ENCODE measurements around the gene NCAM1.
"Not testable (repeated sequence)": the region's sequence is repeated elsewhere in the genome, so short reads cannot be mapped to it uniquely, and the experiment has no call there.

NCAM1 gene

DNA sequence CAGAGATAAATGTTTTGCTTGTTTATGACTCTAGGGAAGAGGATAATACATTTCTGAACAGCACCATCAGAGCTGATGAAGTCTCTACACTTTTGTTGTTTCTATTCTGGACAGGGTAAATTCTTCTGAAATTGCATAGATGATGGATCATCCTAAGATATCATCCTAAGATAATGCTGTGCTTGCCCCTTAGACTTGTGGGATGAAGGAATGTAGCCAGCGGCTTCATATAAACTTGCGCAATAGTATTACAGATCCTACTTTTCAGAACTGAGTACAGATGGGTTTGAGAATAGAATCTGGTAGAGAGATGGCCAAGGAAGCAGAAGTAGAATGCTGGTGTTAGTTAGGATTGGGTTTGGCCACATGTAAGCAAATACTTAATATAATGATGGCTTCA, 61.0 kb downstream of the NCAM1 start:
- no peak for DNase-seq

DNA sequence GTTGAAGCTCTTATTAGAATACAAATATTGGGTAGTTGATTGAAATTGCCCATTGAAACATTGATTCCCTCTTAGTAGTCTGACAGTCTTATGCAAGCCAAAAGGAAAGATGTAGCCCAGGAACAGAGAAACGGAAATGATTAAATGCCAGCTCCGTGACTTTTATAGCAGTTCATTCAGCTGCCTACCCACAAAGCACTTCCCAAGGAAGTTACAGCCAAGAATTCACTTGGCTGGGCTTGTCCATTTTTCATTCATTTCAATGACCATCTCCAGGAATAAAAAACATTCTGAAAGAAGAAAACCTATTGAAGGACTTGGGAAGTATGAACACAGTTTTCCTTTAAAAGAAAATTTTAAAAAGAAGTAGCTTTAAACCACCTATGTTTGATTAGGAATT, 62.0 kb downstream of the NCAM1 start:
- no peak for DNase-seq

DNA sequence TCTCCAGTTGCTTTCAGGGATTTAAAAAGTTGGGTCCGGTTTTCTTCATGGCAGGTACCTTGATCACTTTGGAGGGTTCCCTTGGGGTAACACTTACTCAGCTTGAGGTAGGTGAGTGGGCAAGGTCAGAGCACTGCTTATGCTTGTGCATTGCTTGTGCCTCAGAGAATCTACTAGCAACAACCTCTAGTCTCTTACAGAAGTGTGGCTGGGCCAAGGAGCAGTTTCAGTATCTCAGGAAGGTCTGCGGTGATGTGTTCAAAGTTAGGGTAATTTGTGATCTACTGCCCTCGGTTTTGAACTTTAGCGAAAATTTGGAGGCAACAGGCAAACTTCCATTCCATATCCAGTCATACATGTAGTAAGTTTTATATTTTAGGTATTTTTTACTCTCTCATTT, 62.8 kb downstream of the NCAM1 start:
- no peak for DNase-seq

DNA sequence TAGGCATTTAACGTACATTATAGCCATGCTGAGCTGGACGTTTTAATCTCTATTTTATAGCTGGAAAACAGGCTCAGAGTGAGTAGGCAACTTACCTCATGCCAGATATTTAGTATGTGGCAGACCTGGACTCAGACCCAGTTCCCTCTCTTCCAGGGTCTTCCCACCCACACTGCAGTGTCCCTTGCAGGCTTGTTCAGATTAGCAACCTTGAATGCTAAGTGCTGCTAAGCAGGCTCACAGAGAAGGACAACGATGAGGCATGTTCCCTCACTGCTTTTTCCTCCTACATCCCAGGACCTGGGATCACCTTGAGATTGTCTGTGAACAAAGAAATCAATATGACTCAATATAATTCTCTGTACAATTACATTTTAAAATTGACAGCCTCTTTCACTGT, 65.6 kb downstream of the NCAM1 start:
- no peak for DNase-seq

DNA sequence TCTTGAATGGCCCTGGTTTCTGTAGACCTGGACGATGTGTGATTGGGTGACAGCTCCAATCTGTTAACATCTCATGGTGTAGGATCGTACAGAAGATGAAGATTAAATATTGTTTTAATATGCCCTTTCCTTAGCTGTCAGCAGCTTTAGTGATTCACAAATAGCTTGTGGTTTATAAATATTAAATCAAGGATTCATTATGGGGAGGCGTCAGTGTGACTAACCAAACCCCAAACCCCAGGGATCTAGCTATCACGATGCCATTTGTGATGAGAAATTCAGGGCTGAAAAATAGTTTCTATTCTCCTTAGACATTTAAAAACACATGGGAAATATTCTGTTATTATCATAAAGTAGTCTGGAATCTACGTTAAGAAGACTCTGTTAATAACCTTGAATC, 73.4 kb downstream of the NCAM1 start:
- no peak for DNase-seq

DNA sequence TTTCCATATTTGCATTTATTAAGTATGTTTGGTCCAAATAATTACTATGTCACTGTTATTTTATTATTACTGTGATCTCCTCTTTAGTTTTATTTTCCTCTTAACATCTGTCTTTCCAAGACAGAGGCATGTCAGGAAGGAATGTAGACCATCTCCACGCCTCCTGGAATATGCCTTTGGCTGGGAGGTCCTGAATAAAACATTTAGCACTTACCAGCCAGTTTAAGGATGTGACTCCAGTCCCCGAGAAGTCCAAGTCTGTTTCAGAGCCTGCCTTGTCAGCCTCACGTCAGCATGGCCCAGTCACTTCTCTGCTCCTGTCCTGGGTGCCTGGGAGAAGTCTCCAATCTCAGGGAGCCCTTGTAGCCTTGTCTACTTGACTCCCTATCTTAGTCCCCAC, 74.5 kb downstream of the NCAM1 start:
- no peak for DNase-seq

DNA sequence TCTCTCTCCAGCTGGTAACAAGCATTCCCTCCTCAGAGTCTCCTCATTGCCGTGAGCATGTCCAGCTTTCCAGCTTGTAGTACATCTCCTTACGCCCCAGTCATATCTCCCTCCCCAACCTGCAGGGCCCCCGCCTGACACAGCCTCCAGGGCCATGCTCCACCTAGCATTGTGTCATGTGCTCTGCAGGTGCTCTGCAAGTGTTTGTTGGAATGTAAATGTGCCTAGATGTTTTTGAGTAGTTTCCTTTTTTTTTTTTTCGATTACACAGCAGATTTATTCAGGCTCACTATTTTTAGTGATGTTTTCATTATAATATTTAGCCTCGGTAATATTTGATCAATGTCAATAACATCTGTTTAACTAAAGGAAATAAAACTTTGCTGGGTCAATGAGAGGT, 82.5 kb downstream of the NCAM1 start:
- DNase-seq: no peak

DNA sequence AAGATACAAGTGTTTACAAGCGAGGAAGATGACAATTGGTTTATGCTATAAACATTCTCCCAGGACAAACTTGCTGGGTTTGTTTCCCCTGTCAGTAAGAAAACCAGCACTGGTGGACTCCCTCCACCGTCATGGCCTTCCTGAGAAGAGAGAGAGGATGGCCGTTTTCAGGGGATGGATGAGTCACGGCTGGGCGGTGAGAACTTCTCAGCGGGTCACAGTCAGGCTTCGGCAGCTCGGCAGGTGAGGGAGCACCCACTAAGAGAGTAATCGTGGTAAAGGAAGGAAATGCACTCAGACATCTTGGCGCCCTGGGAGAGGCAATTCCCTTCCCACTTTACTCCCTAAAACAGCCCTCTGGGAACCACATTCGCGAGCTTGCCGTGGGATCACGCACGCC, 83.9 kb downstream of the NCAM1 start:
- no peak for DNase-seq

DNA sequence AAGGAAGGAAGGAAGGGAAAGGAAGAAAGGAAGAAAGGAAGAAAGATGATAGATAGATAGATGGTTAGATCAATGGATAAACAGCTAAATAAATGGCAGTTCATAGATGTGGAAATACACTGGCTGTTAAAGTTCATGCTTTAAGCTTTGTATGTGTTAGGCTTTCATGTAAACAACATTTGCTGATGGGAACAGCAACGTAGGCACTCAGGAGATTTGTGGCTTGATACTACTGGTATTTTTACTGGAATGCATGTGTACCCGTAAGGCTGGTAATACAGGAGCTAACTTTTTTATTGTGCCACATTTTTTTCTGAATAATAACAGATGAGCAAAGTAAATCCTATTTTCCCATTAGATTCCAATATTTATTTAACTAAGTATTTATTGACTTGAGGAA, 85.6 kb downstream of the NCAM1 start:
- no peak for DNase-seq

DNA sequence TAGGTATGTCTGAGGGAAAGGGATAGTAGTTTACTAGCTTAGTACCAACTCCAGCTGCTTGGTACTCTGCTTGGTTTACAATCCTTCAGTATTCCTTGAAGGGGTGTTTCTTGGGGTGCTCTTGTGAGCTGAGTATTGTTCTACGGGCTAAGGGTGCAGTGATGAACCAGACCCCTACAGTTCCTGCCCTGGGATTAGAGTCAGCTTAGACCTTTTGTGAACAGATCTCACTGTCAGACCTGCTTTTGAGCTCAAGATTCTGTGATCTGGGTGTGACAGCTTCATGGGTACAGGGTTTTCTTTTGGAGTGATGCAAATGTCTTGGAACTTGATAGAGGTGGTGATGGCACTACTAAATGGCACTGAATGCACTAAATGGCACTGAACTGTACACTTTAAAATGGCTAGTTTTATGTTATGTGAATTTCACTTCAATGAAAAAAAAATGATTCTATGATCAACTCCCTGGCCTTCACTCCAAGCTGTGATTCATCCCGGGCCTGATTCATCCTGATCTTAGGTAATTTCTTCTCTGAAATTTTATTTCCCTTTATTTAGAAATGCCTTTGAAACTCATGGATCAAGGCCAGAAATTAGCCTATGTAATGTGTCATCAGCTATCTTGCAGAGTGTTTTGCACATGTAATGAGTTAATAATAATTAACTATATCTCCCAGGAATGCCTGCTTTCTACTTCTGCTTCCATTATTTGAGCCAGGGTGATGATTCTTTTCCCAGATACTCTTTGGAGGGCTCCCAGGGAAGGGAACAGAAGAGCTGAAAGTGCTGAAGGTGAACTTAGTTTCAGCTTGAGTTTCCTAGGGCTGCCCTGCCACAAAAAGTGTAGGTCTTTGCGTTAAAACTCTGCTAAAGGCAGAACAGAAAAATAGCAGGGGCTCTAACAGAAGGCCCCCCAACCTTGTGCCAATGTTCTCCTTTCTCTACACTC, 87.9 kb downstream of the NCAM1 start:
- no peak for DNase-seq

DNA sequence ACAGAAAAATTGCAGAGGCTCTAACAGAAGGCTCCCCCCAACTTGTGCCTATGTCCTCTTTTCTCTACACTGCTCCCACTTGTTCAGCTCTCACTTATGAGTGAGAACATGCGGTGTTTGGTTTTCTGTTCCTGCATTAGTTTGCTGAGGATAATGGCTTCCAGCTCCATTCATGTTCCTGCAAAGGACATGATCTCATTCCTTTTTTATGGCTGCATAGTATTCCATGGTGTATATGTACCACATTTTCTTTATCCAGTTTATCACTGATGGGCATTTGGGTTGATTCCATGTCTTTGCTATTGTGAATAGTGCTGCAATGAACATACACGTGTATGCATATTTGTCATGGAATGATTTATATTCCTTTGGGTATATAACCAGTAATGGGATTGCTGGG, 91.8 kb downstream of the NCAM1 start:
- DNase-seq: not testable (repeated sequence)

DNA sequence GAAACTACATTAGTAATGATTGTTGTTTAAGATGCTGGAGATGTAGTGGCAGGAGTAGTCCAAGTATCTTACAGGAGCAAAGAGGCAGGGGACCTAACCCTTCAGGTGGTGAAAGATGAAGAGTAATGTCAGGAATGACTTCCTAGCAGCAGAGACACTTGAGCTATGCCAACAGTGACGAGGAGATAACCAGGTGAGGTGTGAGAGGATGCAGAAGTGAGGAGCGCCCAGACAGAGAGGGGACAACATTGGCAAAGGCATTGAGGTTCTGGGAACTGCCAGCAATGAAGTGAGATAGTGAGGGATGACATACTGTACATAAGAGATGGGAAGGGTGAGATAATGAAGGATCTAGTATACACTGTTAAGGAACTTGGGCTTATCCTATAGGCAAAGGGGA, 95.8 kb downstream of the NCAM1 start:
- no peak for DNase-seq

DNA sequence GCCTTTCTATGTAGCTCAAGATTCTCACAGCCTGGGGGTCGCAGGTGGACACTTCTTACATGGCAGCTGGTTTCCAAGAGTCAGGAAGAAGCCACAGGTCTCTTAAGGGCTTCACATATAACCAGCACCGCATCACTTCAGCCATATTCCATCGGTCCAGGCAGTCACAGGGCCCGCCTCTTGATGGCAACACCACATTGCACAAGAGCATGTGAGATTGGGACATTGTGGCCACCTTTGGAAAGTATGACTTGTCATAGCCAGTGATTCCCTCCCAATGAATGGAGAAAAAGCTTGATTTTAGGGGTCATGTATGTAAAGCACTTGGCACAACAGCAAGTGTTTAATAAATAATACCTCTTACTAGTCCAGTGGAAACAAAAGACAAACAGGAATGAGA, 98.3 kb downstream of the NCAM1 start:
- DNase-seq: no peak

DNA sequence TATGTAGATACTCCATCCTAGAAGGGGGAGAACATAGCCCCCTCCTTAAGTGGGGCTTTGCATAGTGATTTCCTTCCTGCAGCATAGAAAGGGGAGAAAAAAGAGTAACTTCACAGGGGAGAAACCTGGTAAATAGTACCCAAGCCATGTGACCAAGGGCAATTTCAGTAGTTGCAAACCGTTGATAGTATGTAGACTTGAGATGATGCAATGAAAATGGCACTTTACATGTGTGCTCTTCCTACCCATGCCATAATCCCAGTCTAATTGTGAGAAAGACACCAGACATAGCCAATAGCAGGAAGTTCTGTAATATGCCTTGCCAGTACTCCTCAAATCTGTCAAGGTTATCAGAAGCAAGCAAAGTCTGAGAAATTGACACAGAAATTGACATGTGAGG, 104.1 kb downstream of the NCAM1 start:
- DNase-seq: no peak

DNA sequence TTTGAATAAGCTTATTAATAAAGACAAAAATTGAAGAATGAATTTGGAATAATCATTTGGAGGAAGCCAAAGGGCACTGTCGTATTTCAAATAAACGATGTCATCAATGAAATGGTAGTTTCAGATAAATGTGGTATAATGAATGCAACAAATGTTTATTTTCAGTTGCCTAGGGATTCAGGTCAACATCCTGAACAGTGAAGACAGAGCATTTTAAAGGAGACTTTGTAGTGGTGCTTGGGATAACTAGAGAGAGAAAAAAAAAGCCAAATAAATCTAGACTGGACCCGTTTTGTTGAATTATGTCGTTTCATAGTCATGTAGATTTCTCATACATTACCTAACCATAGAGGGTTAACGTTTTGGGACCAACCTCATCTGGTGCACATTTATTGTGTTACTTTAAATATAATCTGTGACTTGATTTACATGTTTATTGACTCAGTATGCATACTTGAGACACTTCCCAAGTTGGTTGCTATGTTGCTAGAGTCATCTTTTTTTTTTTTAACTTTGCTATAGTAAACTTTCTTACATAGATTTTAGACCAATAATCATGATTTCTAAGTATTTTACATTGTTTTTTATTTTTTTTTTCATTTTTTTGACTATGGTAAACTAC, 111.1 kb downstream of the NCAM1 start:
- DNase-seq: no peak

DNA sequence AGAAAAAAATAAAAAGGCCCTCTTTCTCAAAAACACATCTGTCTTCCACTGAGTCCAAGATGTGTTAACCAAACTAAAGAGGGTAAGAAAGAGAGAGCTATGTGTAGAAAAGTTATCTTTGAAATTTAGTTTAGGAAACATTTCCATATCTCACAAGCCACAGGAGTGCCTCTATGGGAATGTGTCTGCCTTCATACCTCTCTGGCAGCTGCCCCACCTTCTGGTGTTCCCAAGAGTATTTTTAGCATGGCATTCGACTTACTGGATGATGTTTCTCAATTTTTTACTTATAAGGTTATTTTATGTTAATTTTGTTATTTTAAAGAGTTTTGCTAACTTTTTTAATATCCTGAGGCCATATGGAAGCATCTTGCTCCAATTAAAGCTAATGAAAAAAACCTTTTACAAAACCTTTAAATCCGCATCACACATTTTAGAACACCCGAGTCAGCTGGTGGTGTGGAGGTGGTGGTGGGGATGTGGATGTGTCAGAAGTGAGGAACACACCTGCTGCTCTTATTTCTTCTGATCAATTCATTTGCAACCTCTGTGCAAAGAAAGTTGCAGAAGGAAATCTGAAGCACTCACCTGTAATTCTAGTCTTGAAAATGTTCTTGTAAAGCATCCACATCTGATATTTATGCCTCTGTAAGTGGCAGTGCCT, 112.2 kb downstream of the NCAM1 start:
- no peak for DNase-seq

DNA sequence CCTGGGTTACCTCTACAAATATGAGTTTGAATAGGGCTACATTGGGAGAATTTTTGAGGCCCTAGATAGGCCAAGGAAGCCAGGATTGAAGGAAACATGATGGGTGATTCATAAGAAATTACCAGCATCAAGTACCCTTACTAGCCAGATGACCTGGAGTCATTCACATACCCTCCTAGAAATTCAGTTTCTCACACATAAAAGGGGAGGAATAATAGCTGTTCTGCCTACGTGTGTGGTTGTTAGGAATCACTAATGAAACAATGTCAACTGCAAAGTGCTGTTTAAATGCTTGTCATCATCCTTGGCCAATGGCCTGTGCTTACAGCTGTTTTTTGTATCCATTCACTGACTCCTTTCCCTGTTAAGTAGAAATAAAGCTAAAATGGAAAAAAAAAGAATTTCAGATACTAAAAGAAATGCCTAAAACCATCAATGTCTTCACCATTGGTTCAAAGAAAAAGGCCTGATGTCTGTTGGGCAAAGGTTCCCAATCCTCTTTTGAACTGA, 114.4 kb downstream of the NCAM1 start:
- no peak for DNase-seq

DNA sequence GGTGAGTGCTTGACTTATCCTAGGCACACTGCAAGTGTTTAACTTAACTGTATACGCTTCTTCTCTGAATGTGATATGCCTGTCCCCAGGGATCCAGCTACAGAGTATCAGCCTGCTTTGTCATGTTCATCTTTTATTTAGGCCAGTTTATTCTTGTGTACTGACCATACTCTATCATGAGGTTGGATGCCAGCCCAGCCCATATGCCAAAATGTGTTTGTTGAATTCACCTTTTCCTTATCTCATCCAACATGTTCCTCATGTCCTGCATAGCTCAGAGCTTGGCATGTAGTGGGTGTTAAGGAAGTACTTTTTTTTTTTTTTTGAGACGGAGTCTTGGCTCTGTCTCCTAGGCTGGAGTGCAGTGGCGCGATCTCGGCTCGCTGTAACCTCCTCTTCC, 116.2 kb downstream of the NCAM1 start:
- no peak for DNase-seq

DNA sequence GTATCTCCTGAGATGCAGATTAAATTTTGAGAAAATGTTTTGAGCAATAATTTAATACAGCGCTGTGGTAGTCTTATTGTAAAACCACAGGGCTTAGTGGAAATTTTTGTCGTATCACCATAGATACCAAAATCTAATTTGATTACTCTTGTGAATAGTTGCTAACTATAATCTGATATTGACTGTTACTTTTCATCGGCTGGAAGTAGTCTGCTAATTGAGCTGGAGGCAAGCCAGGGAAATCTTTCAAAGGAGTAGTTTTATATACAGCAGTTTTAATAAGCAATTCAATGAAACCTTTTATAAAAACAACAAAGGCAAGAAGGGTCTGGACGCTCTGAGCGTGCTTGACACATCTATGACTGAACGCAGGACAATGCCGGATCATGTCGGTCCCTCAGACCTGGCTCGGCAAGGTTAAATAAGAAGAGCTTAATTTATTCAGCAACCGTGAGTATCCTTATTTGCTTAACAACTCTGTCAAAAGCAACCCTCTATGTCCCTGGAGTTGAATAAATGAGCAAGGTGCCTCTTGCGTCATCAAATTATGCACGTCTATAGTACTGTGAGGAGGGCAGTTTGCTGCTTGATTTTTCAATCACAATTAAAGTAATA, 121.2 kb downstream of the NCAM1 start:
- no peak for DNase-seq

DNA sequence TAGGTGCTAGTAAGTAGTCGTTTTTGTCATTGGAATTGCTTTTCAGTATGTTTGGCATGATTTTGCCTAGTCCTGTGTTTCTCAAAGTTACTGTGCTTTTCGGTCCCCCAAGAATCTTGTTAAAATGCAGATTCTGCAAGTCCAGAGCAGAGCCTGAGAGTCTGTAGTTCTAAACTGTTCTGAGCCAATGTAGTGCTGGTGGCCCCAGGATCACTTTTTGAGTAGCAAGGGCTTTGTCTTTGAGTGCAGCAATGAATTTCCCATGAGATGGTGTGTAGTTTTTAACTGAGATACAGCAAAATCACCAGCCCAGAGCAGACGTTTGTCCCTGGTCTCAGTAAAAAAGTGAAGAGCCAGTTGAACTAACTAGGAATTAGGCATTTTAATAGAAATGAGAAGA, 122.4 kb downstream of the NCAM1 start:
- no peak for DNase-seq

DNA sequence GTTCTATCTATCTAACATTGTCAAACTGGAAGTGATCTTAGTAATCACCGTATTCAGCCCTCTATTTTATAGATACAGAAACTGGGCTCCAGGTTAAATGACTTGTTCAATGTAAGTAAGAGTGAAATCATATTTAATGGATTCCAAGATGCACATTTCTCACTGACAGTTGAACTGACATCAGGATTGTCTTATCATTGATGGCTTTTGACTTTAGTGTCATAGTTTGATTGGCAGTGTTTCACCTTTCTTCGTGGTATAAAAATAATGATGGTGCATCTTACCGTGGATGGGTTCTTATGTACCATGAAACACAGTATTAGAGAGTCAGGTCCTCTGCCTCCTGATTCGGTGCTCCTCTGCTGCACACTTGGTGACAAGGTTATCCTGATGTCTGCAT, 123.1 kb downstream of the NCAM1 start:
- DNase-seq: no peak

DNA sequence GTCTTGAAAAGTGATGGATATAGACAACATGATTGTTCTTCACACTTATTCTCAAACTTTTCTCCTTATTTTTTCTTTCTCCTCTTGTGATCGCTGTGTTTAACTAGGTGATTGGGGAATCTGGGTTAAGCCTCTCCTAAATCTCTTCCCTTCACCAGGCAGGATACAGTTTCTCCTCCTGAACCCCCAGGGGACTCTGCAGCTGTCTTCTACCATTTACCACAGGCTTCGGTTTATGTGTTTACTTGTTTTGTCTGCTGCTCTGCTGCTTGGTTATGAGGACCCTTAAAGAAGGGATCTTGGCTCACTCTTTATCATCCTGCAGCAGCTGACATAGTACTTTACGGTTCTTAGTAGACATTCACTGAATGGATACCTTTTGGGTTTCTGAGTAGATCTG, 124.2 kb downstream of the NCAM1 start:
- no peak for DNase-seq

DNA sequence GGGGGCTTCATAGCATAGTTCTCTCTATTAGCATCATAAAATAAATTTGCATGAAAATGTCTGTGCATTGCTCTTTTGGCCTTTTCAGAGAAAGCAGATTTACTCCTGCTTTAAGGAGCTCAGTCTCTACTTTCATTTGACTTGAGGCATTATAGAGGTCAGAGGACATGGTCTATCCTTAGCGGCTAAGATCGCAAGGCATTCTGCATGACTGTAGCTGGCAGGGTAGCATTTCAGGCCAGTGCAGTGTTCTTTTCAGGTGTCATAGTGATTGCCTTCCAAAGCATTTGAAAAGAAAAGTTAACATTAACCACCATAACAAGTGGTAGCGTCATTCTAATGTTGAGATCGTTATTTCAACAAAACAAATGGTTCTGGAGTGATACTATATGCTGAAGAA, 126.5 kb downstream of the NCAM1 start:
- no peak for DNase-seq

All from cerebellar nuclear complex (tissue), 1 donor.